ENCODE measurements around the gene FIBCD1.
"Not testable (repeated sequence)": the region's sequence is repeated elsewhere in the genome, so short reads cannot be mapped to it uniquely, and the experiment has no call there.

Gene FIBCD1

DNA sequence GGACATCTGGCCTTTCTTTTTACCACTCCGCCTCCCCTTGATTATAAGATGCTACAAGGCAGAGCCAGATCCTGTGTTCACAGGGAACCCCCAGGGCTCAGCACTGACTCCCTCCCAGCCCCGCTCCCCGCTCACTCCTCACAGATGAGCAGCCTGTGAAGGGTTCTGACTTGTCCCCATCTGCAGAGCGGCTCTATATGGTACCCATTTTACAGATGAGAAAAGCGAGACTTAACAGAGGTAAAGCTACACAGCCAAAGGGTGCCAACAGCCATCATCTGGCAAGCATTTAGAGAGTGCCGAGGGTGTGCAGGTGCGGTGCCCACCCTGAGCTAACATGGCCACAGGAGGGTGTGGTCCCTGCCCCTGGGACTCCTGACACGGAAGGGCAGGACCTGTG is 18.8 kb downstream of the FIBCD1 start:
- Mint-ChIP-seq H3K27me3 (no peaks in the 10 kb centered on the region), H3K36me3 (ENCODE audit: low read depth) (no peaks in the 10 kb centered on the region), H3K27ac (no peak overlapping the region), H3K4me1 (no peaks in the 10 kb centered on the region), H3K4me3 (no peak overlapping the region), H3K9me3 (no peaks in the 10 kb centered on the region)
- ATAC-seq (no peak), DNase-seq (no peak)

DNA sequence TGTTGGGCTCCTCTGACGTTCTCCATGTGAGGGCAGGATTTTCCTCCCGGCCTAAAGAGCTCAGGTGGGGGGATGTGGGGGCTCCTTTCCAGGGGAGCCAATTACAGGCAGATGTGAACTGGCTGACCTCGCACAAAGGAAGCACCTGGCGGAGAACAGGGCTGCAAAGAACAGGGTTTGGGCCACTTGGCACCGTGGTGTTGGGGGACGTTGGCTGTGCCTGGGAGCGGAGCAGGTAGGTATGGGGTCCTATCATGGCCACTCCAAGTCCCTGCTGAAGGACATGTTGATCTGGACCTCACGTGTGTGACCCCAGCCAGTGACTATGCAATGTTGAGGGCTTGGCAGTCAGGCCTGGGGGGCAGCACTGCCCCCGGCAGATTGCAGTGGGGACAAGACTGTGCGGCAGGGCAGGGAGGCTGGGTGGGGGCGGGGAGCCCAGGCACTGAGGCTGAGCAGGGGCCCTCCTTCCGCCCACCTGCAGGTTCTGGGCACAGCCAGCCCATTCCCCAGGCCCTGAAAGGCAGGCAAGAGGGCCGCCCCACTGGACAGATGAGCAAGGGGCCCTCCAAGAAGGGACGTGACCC is 19.4 kb downstream of the FIBCD1 start:
- H3K4me1 Mint-ChIP-seq = no peaks in the 10 kb centered on the region
- no peak overlapping the region for H3K4me3 Mint-ChIP-seq
- H3K9me3 Mint-ChIP-seq = no peaks in the 10 kb centered on the region
- ATAC-seq (no peak), DNase-seq (no peak)
- H3K27me3 Mint-ChIP-seq = no peaks in the 10 kb centered on the region
- no peak overlapping the region for H3K27ac Mint-ChIP-seq
- H3K36me3 Mint-ChIP-seq (ENCODE audit: low read depth) = no peaks in the 10 kb centered on the region

DNA sequence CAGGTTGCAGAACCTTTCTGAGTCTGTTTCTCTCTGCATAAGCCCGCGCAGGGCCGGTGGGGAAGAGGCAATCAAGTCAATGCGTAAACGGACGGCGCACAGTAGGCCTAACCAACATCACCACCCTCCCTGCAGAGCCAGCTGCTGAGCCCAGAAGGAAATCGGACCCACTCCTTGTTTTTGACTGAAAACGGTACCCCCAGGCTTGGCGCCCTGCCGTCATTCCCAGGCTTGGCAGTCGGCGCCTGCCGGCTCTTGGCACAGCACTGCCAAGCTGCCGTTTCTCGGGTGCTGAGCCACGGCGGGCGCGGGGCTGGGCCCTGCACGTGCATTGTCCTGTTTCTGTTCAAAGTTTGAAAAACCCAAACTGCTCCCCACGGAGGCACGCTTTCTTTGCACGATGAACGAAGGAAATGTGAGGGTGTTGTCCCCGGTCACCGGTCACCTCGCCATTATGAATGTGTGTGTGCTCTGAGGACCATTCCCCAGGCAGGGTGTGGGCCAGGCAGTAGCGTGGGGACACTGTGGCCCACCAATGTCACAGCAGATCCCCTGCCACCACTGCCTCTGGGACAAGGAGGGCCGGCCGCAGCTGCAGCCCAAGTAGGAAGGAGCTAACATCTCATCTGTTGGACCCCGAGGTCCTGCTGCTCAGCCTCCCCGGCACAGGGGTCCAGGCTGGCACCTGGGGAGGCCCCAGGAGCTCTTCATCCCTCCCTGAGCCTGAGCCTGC is 20.1 kb downstream of the FIBCD1 start:
- DNase-seq = no peak
- Mint-ChIP-seq H3K36me3 (ENCODE audit: low read depth) (no peaks in the 10 kb centered on the region), H3K27ac (no peak overlapping the region), H3K4me1 (no peaks in the 10 kb centered on the region), H3K27me3 (no peaks in the 10 kb centered on the region), H3K4me3 (no peak overlapping the region), H3K9me3 (no peaks in the 10 kb centered on the region)
- no peak for ATAC-seq

DNA sequence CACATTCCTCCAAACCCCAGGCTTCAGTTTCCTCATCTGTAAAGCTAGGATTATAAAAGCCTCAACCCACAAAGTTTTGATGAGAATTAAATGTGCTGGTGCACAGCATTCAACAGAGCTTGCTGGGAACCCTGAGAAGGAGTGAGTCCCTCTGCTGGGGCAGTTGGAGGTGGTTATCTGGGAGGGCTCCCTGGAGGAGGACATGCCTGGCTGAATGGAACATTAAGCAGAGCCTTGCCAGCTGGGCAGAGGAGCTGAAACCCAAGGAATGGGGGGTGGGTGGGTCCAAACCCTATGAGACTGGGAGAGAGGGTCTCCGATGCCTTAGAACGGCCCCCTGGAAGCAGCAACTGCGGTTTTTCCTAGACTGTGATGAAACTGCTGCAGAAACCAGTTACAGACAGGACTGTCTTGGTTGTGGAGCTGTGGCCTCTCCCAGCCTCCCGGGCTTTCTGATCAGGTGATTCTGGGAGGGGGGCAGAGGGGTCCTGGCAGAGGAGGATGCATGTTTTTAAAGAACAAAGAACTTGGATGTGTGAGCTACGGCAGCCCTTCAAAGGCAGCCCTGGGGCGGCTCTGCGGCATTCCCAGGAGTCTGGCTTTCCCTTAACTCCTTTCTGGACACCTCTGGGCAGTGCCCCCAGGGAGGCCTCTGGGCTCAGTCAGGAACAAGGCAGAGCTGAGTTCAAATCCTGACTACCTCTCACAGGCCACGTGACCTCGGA is 20.8 kb downstream of the FIBCD1 start:
- H3K9me3 Mint-ChIP-seq = no peaks in the 10 kb centered on the region
- no peak for ATAC-seq
- no peaks in the 10 kb centered on the region for H3K4me1 Mint-ChIP-seq
- H3K27me3 Mint-ChIP-seq = no peaks in the 10 kb centered on the region
- H3K4me3 Mint-ChIP-seq = no peak overlapping the region
- no peaks in the 10 kb centered on the region for H3K36me3 Mint-ChIP-seq (ENCODE audit: low read depth)
- no peak for DNase-seq
- no peak overlapping the region for H3K27ac Mint-ChIP-seq

DNA sequence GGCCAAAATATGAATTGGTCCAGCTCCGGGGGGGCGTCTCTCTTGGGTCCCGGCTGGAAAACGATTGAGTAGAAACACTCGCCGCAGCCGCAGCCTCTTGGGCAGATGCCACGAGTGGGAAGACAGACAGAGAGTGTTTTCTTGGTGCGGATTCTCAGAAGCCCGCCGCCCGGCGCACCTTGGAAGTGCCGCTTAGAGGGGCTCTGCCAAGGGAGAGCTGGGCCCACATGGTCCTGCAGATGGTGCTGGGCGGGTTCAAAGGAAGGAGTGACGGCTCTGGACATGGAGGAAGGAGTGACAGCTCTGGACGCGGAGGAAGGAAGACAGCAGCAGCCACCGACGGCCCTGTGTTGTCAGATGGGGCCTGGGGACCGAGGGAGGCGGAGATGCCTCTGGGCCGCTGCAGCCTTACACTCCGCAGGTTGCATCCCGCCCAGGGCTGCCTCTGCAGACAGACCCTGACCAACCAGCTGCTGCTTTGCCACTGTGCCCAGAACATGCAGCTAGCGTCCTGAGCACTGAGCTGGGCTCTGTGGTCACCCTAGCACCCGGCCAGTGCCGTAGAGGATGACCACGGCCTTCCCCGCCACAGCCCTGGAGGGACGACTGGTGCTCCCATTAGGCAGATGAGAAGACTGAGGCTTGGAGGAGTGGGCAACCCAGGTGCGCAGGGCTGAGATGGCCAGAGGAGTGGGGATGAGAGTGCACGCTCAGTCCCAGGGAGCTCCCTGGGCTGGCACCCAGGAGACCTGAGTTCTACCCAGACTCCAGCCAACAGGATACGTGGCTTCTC is 21.7 kb downstream of the FIBCD1 start:
- Mint-ChIP-seq H3K27ac (no peak overlapping the region), H3K36me3 (ENCODE audit: low read depth) (no peaks in the 10 kb centered on the region), H3K27me3 (no peaks in the 10 kb centered on the region), H3K4me3 (no peak overlapping the region), H3K9me3 (no peaks in the 10 kb centered on the region), H3K4me1 (no peaks in the 10 kb centered on the region)
- DNase-seq (no peak), ATAC-seq (no peak)

DNA sequence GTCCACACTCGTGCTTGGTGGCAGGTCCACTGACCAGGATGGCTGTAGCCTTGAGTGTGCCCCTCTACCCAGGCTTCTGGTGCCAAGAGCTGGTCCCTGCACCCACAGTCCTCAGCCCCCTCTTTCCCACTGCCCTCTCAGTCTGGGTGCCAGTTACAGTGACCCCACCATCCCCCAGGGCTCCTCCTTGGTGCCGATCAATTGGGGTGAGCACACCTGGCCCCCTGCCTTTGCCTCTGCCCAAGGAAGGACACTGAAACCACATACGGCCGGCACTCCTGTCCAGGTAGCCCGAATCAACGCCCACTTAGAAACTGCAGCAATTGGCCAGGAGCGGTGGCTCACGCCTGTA is 24.0 kb downstream of the FIBCD1 start:
- Mint-ChIP-seq H3K27me3 (no peaks in the 10 kb centered on the region), H3K4me1 (no peaks in the 10 kb centered on the region), H3K4me3 (no peak overlapping the region), H3K9me3 (no peaks in the 10 kb centered on the region), H3K27ac (no peak overlapping the region), H3K36me3 (ENCODE audit: low read depth) (no peaks in the 10 kb centered on the region)
- ATAC-seq (no peak), DNase-seq (no peak)

DNA sequence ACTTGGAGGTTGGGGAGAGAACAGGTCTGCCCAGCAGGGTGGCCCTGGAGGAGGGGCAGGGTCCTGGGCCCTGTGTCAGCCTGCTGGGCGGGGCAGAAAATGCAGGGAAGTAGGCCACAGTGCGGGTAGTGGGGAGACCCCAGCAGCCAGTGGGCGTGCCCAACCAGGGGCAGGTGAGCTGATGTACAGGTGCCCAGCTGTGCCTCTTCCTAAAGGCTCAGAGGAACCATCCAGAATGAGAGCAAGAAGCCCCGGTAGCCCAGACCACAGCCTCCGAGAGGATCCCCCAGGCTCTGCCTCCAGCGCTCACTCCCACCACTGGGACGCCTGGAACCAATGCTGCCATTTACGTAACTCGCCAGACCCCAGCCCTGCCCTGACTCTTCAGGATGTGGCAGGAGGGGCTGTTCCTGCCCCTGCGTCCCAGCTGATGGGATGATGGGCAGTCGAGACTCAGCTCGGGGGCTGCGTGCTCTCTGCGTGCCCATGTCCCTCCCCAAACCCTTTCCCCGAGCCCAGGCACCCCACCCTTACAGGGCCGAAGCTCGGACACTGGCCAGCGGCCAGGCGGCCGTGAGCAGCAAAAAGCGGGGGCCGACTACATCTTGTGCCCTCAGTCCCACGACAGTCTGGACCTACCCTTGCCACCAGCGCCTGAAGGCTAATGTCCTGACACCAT is 24.5 kb downstream of the FIBCD1 start:
- no peaks in the 10 kb centered on the region for H3K9me3 Mint-ChIP-seq
- H3K27ac Mint-ChIP-seq = no peak overlapping the region
- no peak for ATAC-seq
- no peak for DNase-seq
- no peaks in the 10 kb centered on the region for H3K4me1 Mint-ChIP-seq
- no peak overlapping the region for H3K4me3 Mint-ChIP-seq
- no peaks in the 10 kb centered on the region for H3K27me3 Mint-ChIP-seq
- no peaks in the 10 kb centered on the region for H3K36me3 Mint-ChIP-seq (ENCODE audit: low read depth)

DNA sequence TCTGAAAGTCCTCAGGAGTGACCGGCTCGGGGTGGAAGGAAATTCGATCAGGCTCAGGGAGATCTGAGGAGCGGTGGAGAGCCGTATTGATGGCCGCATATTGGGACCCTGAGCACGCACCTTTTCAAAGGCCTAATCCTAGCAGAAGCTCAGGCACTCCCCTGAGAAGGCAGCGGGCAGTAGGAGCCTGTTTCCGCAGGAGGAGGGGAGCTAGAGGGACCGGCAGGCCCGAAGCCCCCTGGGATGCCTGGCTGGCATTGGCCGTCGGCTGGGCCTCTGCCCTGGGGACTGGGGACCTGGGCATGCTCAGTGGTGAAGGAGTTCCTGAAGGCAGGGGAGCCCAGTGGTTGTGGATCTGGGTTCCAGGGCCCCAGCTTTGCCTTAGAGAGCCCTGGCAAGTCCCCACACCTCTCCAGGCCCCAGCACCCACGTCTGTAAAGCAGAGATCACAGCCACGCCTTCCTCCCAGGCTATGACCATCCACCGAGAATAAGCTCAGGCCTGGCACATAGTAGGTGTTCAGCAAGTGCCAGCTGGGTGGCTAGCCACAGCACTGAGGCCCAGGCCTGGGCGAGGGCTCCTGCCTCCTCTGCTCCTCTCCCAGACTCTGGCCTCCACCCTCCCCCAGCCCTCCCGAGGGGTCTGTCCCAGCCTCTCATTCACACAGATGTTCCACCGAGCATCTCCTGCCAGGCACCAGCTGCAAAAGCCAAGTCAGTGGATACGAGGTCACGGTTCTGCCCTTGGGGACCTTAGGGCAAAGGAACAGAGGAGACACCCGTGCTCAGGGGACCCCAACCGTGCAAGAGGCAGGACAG is 25.2 kb downstream of the FIBCD1 start:
- ATAC-seq (no peak), DNase-seq (no peak)
- H3K4me1 Mint-ChIP-seq = no peaks in the 10 kb centered on the region

DNA sequence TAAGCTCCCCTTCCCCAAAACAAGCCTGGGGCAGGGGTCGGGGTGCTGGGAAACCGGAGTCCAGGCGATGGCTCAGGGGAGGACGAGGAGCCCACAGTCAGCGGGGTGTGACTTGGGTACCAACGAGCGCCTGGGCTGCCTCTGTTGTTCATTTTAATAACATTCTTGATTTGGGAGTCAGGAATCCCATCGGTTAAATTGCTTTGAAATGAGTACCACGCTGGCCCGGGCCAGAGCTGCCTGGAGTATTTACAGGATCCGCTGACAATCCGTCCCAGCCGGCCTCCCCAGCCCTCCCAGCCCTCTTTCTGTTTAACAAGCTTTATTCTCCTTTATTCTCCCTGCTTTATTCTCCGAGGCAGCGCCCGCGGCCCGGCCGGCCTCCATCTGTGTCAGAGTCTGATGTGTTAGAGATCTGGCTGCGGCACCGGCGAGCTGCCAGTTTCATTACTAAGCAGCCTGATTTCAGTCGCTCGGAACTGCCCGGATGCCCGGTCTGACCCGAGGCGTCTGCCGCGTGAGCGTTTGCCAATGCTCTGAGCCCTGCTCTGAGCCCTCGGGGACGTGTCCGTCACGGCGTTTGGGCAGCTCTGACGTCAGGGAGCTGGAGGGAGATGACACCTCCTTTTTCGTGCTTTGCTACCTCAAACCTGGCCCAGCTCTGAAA is 26.0 kb downstream of the FIBCD1 start:
- ATAC-seq (no peak), DNase-seq (no peak)

More for the DNA sequence above, 25.2 kb downstream of the FIBCD1 start:
- Mint-ChIP-seq H3K27me3 (no peaks in the 10 kb centered on the region), H3K4me3 (no peak overlapping the region), H3K27ac (no peak overlapping the region), H3K9me3 (no peaks in the 10 kb centered on the region), H3K36me3 (ENCODE audit: low read depth) (no peaks in the 10 kb centered on the region)

DNA sequence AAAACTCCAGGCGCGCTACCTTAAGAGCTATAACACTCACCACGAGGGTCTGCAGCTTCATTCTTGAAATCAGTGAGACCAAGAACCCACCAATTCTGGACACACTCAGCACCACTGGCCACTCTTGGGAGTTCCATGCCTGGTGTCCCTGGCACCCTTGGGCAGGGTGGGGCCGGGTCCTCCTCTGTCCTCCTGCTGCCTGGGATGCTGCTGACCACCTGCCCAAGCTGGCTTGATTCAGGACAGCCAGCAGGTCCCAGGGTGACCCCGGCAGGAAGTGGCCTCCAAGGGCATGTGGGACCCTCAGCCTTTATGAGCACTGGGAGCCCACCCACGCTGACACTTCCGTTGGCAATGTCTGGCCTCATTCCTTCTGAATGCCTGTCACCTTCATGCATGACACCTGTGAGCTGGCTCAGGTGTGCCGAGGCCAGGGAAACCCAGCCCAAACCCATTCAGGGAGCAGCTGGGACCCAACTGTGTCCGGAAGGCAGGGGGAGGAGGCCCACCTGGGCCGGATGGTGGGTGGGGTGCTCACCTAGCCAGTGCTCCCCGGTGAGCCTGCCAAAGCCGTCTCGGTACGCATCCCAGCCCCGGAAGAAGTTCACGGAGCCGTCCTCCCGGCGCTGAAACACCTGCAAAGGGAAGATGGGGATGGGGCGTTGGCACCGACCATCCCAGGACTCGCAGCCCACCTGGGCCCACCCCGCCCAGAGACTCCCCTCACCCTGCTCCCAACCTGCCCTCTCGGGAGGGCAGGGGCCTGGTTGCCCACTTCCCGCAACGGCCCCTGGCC is 27.6 kb downstream of the FIBCD1 start:
- DNase-seq (no peak), ATAC-seq (no peak)
- H3K4me3 Mint-ChIP-seq = no peak overlapping the region
- no peaks in the 10 kb centered on the region for H3K9me3 Mint-ChIP-seq
- no peak overlapping the region for H3K27ac Mint-ChIP-seq
- H3K27me3 Mint-ChIP-seq = peaks cover 2% of the 10 kb centered on the region
- H3K36me3 Mint-ChIP-seq (ENCODE audit: low read depth) = no peaks in the 10 kb centered on the region
- no peaks in the 10 kb centered on the region for H3K4me1 Mint-ChIP-seq

More for the DNA sequence above, 26.0 kb downstream of the FIBCD1 start:
- no peaks in the 10 kb centered on the region for H3K36me3 Mint-ChIP-seq (ENCODE audit: low read depth)
- H3K9me3 Mint-ChIP-seq = no peaks in the 10 kb centered on the region
- H3K4me1 Mint-ChIP-seq = no peaks in the 10 kb centered on the region
- no peak overlapping the region for H3K27ac Mint-ChIP-seq
- no peak overlapping the region for H3K4me3 Mint-ChIP-seq
- H3K27me3 Mint-ChIP-seq = no peaks in the 10 kb centered on the region

DNA sequence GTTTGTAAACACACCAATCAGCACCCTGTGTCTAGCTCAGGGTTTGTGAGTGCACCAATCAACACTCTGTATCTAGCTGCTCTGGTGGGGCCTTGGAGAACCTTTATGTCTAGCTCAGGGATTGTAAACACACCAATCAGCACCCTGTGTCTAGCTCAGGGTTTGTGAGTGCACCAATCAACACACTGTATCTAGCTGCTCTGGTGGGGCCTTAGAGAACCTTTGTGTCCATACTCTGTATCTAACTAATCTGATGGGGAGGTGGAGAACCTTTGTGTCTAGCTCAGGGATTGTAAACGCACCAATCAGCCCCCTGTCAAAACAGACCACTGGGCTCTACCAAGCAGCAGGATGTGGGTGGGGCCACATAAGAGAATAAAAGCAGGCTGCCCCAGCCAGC is 28.4 kb downstream of the FIBCD1 start:
- not testable (repeated sequence) for H3K27me3 Mint-ChIP-seq; DNase-seq; H3K4me1 Mint-ChIP-seq; H3K4me3 Mint-ChIP-seq; H3K27ac Mint-ChIP-seq; ATAC-seq; H3K9me3 Mint-ChIP-seq; H3K36me3 Mint-ChIP-seq (ENCODE audit: low read depth)

DNA sequence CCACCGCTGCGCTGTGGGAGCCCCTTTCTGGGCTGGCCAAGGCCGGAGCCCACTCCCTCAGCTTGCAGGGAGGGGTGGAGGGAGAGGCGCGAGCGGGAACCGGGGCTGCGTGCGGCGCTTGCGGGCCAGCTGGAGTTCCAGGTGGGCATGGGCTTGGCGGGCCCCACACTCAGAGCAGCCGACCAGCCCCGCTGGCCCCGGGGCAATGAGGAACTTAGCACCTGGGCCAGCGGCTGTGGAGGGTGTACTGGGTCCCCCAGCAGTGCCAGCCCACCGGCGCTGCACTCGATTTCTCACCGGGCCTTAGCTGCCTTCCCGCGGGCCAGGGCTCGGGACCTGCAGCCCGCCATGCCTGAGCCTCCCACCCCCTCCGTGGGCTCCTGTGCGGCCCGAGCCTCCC is 29.0 kb downstream of the FIBCD1 start:
- not testable (repeated sequence) for H3K4me1 Mint-ChIP-seq; H3K36me3 Mint-ChIP-seq (ENCODE audit: low read depth); DNase-seq; H3K27ac Mint-ChIP-seq; H3K27me3 Mint-ChIP-seq; ATAC-seq; H3K9me3 Mint-ChIP-seq; H3K4me3 Mint-ChIP-seq

All from activated naive CD8-positive, alpha-beta T cell treated with anti-CD3 and anti-CD28 coated beads, Interleukin-2, amount 50 U/mL, for 24 hours (primary cell).